GM18909 (cell line): Measurements from ENCODE around the gene ARHGAP12.

Experiments used
- ATAC-seq: cut with Tn5 transposase; IDR thresholded peaks from one replicate; pipeline ENCODE4 v1.9.1; 2021; ENCODE audit warnings: mild to moderate bottlenecking; ENCODE audit not compliant: unreplicated experiment, poor library complexity

Gene ARHGAP12

GRCh38 chr10:31832261-31832660 lies 96.4 kb downstream of the ARHGAP12 start:
- ATAC-seq: no peak

- ATAC-seq: no peak
Measured at GRCh38 chr10:31830887-31831286, 97.7 kb downstream of the ARHGAP12 start.

- ATAC-seq: no peak
Measured at GRCh38 chr10:31829776-31830175, 98.9 kb downstream of the ARHGAP12 start.

- no peak for ATAC-seq
Measured at GRCh38 chr10:31823358-31823757, 105.3 kb downstream of the ARHGAP12 start.

GRCh38 chr10:31822616-31823318 lies 105.9 kb downstream of the ARHGAP12 start:
- ATAC-seq: no peak

- no peak for ATAC-seq
Measured at GRCh38 chr10:31822150-31822549, 106.5 kb downstream of the ARHGAP12 start.

- ATAC-seq: no peak
Measured at GRCh38 chr10:31820778-31821369, 107.8 kb downstream of the ARHGAP12 start.

- no peak for ATAC-seq
Measured at GRCh38 chr10:31820096-31820495, 108.5 kb downstream of the ARHGAP12 start.

- ATAC-seq: no peak
Measured at GRCh38 chr10:31819391-31819820, 109.2 kb downstream of the ARHGAP12 start.

GRCh38 chr10:31816318-31816717 lies 112.3 kb downstream of the ARHGAP12 start:
- no peak for ATAC-seq

- ATAC-seq: peak; percentile 57
Measured at GRCh38 chr10:31808258-31809218, 120.1 kb downstream of the ARHGAP12 start.

GRCh38 chr10:31804352-31804810 lies 124.2 kb downstream of the ARHGAP12 start:
- no peak for ATAC-seq

GRCh38 chr10:31803606-31804351 lies 124.9 kb downstream of the ARHGAP12 start:
- no peak for ATAC-seq

GRCh38 chr10:31799181-31799580 lies 129.4 kb downstream of the ARHGAP12 start:
- no peak for ATAC-seq

- ATAC-seq: no peak
Measured at GRCh38 chr10:31792745-31793144, 135.9 kb downstream of the ARHGAP12 start.

GRCh38 chr10:31789555-31789954 lies 139.1 kb downstream of the ARHGAP12 start:
- ATAC-seq: no peak

- no peak for ATAC-seq
Measured at GRCh38 chr10:31782701-31783100, 145.9 kb downstream of the ARHGAP12 start.

GRCh38 chr10:31780717-31781116 lies 147.9 kb downstream of the ARHGAP12 start:
- no peak for ATAC-seq

- ATAC-seq: no peak
Measured at GRCh38 chr10:31778627-31779026, 150.0 kb downstream of the ARHGAP12 start.

- no peak for ATAC-seq
Measured at GRCh38 chr10:31776159-31776558, 152.5 kb downstream of the ARHGAP12 start.
